ENCODE data around the gene SLC35E2B. TPM values are rescaled to one million over a fixed set of nuclear protein-coding genes. Genes with fewer than 3 reads are reported as not detected.
A peak's percentile ranks its signal among the peaks of the same experiment; 100 is the strongest.
"Not testable (repeated sequence)": the region's sequence is repeated elsewhere in the genome, so short reads cannot be mapped to it uniquely, and the experiment has no call there.

Gene SLC35E2B
- total RNA-seq, 1 experiment from 2014 or later: 18.1 TPM

GRCh38 chr1:1676087-1676486, 16.5 kb downstream of the SLC35E2B start:
- not testable (repeated sequence) for DNase-seq (ENCODE audit: low read depth)

GRCh38 chr1:1675218-1675617, 17.4 kb downstream of the SLC35E2B start:
- DNase-seq (ENCODE audit: low read depth): not testable (repeated sequence)

GRCh38 chr1:1674806-1675205, 17.8 kb downstream of the SLC35E2B start:
- not testable (repeated sequence) for DNase-seq (ENCODE audit: low read depth)

GRCh38 chr1:1672181-1672965, 20.2 kb downstream of the SLC35E2B start:
- no peak for DNase-seq (ENCODE audit: low read depth)

DNA sequence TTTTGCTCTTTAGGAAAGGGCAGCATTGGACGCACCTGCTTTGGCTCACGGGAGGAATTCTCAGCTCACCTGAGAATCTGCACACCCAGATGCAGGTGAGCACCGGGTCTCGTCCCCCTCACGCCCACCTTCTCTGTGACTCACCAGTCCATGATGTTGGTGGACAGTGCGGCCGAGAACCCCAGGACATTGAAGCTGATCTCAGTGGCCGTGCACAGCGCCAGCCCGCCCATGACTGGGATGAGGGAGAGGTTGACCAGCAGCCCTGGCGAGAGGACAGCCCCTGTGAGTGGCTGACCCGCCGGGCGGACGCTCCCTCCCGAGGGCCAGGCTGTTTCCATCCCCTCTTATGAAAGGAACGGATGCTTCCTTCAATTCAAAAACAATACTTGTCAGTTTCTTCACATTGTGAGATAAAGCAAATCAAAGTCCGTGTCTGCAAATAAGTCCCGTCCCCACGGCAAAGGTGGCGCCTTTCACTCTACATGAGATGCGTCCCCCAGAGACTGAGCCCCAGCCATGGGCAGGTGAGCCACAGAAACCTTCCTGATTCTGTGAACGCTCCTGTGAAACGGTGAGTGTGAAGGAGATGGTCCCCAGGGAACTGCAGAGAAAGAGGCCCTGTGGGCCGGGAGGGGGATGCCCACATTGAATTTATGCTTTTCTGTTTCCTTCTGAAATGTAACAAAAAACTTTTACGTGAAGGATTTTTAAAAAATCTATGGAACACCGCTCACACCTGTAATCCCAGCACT, 21.1 kb downstream of the SLC35E2B start:
- DNase-seq (ENCODE audit: low read depth): no peak

DNA sequence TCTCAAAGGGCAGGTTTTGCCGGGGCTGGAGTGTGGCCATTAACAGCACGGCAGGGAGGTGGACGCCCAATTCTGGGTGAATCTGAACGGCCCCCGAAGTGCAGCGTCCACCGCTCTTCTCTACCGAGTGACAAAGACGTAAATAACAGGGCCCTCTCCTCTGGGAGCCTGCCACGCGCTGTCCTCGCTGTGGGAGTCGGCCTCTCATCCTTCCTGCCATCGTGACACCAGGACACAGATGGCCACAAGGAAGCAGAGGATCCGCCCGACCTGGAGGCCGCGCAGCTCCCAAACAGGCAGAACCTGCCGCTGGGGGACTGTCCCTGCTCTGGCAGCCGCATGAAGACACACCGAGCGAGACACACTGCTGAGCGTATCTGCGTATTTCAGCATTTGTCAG, 21.7 kb downstream of the SLC35E2B start:
- DNase-seq (ENCODE audit: low read depth): no peak

DNA sequence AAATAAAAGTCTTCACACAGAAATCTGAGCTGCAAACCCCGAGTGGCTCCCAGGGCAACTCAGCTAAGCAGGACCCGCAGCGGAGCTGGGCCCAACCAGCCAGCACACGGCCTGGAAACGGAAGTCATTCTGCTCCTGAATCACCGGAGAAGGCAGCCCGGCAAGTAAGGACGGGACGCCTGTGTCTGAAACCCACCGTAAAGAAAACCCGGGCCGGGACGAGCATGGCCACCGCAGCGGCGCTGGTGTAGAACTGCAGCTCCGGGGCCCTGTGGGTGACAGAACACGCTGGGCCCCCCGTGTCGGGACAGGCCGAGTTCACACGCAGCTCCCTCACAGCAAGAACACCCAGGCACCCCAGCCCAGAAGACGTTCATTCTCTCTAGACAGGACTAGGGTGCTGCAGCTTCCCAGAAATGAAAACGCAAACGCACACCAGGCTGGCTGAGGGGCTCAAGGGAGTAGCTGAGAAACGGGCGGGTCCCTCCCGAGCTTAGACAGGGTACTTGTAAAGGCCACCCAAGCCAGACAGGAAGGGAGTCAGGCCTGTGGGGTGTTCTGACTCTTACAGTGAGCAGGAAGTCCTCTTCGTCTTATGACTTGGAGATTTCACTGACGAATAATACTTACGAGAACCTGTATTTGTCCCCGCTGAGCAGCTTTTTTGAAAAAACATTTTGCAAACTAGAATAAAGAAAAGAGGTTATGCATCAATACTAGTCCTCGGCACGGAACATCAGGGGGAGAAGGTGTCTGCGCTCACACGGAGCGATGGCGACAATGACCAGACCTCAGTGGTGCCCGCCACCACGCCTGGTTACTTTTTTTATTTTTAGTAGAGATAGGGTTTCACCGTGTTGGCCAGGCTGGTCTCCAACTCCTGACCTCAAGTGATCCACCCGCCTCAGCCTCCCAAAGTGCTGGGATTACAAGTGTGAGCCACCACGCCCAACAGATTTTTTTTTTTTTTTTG, 22.8 kb downstream of the SLC35E2B start:
- DNase-seq (ENCODE audit: low read depth): no peak

- DNase-seq (ENCODE audit: low read depth): no peak
Observed at GRCh38 chr1:1666526-1666925, 26.1 kb downstream of the SLC35E2B start.

DNA sequence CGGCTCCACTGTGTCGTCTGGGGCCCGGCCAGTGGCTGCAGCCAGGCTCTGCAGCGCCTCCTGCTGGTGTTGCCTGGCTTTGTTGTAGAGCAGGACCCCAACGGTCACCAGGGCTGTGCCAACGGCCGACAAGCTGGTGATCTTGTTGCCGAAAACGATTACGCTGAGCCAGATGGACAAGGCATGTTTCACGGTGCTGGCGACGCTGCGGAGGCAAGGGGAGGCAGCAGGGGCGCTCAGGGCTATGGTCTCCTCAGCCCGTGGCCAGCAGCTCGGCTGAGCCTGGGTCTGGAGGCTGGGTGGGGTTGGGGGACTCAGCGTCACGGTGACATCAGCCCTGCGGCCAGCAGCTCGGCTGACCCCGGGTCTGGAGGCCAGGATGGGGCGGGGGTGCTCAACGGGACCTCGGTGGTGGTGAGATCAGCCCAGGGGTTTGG, 26.8 kb downstream of the SLC35E2B start:
- no peak for DNase-seq (ENCODE audit: low read depth)

DNA sequence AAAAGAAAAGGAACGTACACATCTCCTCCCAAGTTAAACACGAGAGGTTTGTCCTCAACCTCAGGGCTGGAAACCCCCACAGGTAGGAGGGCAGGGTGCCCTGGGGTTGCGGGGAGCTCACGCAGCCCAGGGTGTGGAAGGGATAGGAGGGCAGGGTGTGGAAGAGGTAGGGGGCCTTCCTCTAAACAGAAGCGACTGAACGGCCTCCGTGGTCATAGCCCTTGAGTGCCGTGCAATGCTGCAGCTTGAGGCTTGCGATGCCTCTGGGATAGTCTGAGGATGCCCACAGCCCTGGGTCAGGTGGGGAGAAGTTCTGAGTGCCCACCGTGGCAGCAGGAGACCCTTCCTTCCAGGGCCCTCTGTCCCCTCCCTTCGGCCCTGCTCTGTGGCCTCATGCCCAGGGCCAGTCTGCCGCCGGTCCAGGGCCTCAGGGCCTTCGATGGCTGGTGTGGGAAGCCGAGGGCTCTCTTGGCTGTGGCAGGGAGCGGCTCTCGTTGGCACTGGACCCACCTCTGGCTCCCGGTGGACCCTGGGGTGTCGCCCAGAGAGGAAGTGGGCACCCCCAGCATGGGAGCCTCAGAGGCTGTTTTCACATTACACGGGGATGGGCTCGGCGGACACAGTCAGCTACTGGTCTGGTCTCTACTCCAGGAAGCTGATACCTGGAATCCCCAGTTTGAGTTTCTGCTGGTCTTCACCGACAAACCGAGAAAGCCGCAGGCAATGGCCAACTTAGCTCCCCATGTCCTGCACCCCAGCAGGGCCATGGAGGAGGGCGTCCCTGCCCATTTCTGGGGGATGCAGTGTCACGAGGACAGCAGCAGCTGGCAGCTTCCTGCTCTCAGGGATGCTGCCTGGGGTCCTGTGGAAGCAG, 27.4 kb downstream of the SLC35E2B start:
- no peak for DNase-seq (ENCODE audit: low read depth)

- DNase-seq (ENCODE audit: low read depth): not testable (repeated sequence)
Observed at GRCh38 chr1:1664318-1664717, 28.3 kb downstream of the SLC35E2B start.

DNA sequence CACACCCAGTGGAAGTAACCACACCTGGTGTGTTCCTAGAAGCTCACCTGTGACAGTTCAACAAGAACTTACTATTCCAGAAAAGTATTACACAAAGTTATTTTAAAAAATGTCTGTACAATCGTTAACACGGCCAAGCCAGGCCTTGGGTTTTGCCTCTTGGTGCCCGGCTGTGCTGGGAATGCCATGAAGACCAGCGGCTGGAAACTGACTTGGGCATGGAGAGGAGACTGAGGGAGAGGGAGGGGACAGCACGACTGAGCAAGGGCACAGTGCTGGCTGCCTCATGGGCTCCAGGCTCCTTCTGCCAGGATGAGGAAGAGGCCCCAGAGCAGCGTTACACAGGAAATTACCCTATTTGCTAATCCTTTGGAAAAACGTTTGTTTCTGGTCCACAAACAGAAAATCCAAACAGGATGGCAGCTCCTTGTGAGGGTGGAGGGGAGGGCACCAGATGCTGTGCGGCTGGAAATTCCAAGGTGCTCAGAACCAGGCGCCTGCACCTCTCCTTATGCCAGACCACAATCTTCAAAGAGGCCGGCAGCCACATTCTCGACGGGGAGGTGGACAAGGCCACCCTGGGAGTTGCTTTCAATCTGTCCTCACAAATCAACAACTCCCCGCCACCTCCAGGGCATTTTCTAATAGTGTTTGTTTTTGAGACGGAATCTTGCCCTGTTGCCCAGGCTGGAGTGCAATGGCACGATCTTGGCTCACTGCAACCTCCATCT, 29.6 kb downstream of the SLC35E2B start:
- not testable (repeated sequence) for DNase-seq (ENCODE audit: low read depth)

DNA sequence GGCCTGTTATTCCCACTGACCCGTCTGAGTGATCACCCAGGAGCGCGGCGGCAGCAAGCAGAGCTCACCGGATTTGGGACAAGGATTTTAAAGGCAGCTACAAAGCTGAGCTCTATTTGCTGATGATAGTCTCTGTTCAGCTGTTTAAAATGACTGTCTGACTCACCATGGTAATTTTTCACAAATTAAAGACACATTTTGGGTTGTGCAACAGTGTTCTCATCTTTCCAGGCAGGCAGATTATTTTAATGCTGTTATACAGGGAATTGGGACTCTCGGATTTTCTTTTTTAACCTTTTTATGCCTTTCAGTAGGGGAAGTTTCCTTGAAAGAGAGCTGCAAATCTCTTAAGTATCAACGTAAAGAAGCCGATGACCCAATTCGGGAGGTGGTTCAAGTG, 30.2 kb downstream of the SLC35E2B start:
- not testable (repeated sequence) for DNase-seq (ENCODE audit: low read depth)

DNA sequence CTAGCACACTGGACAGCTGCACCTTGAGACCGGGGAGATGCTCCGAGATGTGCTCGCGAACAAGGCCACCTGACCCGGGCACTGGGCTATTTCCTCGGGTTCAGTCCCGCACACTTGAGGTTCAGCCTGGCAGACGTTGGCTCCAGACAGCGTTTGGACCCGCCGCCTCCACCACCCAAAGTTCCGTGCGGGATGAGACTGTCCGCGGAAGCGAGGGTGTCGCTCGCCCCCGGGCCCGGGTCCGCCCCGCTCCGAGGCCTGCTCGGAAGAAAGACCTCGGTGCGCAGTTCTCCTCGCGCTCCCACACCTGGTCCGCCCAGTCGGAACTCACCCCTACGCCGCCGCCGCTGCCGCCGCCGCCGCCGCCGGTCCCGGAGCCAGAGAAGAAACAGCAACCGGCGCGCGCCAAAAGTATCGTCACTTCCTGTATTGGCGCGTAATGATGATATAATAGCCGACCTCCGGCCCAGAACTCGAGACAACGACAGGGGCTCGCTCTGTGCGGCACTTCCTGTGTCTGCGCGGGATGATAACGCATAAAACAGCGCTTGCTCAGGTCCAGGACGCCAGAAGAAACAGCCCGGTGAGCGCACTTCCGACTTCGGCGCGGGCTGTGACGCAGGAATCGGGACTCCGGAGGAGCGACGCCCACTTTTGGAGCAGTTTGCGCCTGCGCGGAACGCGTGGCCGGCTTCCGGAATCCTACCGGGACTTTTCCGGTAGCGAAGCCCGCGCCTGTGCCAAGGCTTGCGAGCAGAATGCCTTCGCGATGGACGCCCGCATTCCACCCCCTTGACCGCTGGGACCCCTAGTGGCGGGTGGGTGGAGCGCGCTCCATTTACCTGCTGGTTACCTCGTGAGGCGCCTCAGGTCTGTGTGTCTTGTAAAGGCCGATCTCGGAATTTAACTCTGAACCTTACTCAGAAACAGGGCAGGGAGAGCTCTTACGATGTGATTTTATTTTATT, 33.7 kb downstream of the SLC35E2B start, which contains the start of gene CDK11B:
CDK11B (minus strand) TSS at position 422 of the 967 bp plus-strand sequence. CDS start 1,519 bp downstream, outside the sequence.
- peak; percentile 97 for DNase-seq (ENCODE audit: low read depth)

GRCh38 chr1:1648265-1648664, 44.3 kb downstream of the SLC35E2B start:
- not testable (repeated sequence) for DNase-seq (ENCODE audit: low read depth)

- not testable (repeated sequence) for DNase-seq (ENCODE audit: low read depth)
Observed at GRCh38 chr1:1647567-1648241, 44.9 kb downstream of the SLC35E2B start.

GRCh38 chr1:1646326-1646725, 46.3 kb downstream of the SLC35E2B start:
- not testable (repeated sequence) for DNase-seq (ENCODE audit: low read depth)

Data from HT1080 (cell line).